OCI-LY3 (cell line): ENCODE data around the gene ZC3H12C.

Source experiments
- CTCF ChIP-seq: fragments of 200-600, 300-600 bp; sonication (generic); IDR thresholded peaks from 2 replicates; pipeline ENCODE4 v1.5.1; 2014; ENCODE audit warnings: antibody characterized with exemption, low read length, low read depth
- EZH2phosphoT487 ChIP-seq: fragments of 200-600 bp; shearing (Covaris generic); IDR thresholded peaks from 2 replicates; pipeline ENCODE4 v1.6.1; 2018; ENCODE audit warnings: antibody characterized with exemption, mixed run types, low read depth

- no peak for TF ChIP-seq CTCF
- TF ChIP-seq EZH2phosphoT487 = no peak
These were observed 43.5 kb upstream of the ZC3H12C start for GRCh38 chr11:110049501-110050200.
